Measurements from ENCODE around the gene CCNQ. TPM values are rescaled to one million over a fixed set of nuclear protein-coding genes. Genes with fewer than 3 reads are reported as not detected.

The CCNQ gene
- total RNA-seq, 1 donor = 29.3 TPM

DNA sequence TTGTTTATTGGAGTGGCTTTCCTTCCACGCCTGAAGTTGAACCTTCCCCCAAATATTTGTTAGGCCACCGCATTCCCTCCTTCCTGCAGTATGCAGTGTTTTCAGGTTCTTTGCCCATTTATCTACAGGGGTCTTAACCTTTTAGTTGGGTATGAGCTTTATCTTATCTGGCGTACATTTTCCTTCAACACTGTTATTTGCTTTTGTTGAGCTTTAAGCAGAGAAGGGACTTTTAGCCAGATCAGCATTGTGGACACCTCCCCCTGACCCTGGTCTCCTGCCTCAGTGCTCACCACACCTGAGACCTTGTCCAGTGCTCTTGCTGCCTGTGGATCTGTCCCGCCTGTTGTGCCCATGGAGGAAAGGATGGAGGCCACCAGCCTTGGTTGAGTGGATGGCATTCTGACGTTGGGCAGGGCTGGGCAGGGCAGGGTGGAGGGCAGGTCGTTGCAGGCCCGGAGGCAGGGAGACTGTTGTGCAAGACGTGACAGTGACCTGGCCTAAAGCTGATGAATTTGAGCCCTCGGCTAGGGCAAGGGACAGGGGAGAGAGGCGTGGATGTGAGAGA is 47.1 kb upstream of the CCNQ start:
- Histone ChIP-seq H3K79me2 (ENCODE audit: insufficient read depth, low read length) (no peaks in the 10 kb centered on the region), H3K36me3 (ENCODE audit: insufficient read depth, low read length) (no peaks in the 10 kb centered on the region), H3K4me1 (ENCODE audit: insufficient read depth, low read length) (no peaks in the 10 kb centered on the region), H3K4me3 (ENCODE audit: insufficient read depth, low read length) (no peak overlapping the region), H3K4me2 (ENCODE audit: insufficient read depth, low read length) (no peak overlapping the region), H2AFZ (ENCODE audit: low read length) (no peak overlapping the region), H3K27me3 (ENCODE audit: insufficient read depth, low read length) (peaks cover 35% of the 10 kb centered on the region), H4K20me1 (ENCODE audit: insufficient read depth, low read length) (no peaks in the 10 kb centered on the region), H3K27ac (ENCODE audit: low read depth, low read length) (no peak overlapping the region), H3K9me3 (ENCODE audit: low read depth, low read length) (no peaks in the 10 kb centered on the region)
- peak; percentile 57 for DNase-seq (ENCODE audit: insufficient read length, low spot score, missing footprints)
- TF ChIP-seq, protein P1, sequence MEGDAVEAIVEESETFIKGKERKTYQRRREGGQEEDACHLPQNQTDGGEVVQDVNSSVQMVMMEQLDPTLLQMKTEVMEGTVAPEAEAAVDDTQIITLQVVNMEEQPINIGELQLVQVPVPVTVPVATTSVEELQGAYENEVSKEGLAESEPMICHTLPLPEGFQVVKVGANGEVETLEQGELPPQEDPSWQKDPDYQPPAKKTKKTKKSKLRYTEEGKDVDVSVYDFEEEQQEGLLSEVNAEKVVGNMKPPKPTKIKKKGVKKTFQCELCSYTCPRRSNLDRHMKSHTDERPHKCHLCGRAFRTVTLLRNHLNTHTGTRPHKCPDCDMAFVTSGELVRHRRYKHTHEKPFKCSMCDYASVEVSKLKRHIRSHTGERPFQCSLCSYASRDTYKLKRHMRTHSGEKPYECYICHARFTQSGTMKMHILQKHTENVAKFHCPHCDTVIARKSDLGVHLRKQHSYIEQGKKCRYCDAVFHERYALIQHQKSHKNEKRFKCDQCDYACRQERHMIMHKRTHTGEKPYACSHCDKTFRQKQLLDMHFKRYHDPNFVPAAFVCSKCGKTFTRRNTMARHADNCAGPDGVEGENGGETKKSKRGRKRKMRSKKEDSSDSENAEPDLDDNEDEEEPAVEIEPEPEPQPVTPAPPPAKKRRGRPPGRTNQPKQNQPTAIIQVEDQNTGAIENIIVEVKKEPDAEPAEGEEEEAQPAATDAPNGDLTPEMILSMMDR (IDR thresholded peaks at IDR 0.05; ENCODE audit: extremely low read depth, low read depth, low read length) = no peak

DNA sequence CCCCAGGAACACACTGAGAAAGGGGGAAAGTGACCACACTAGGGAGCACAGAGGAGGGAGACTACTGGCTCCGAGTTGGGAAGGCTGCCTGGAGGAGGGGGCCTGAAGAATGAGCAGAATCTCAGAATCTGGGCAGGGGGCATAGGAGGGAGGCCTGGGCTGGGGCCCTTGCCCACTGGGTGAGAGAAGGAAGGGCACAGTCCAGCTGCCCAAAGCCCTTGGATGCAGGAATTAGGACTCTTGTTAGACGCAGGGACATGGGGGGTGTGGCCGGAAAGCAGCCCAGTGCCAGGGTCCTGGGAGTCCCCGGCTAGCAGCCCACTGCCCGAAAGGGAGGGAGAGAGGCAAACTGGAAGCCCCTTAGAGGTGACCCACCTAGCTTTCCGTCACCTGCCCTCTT is 46.2 kb upstream of the CCNQ start:
- no peak overlapping the region for H3K27ac ChIP-seq (ENCODE audit: low read depth, low read length)
- TF ChIP-seq, protein P1 (IDR thresholded peaks at IDR 0.05; ENCODE audit: extremely low read depth, low read depth, low read length) = no peak
- H3K27me3 ChIP-seq (ENCODE audit: insufficient read depth, low read length) = peaks cover 38% of the 10 kb centered on the region

DNA sequence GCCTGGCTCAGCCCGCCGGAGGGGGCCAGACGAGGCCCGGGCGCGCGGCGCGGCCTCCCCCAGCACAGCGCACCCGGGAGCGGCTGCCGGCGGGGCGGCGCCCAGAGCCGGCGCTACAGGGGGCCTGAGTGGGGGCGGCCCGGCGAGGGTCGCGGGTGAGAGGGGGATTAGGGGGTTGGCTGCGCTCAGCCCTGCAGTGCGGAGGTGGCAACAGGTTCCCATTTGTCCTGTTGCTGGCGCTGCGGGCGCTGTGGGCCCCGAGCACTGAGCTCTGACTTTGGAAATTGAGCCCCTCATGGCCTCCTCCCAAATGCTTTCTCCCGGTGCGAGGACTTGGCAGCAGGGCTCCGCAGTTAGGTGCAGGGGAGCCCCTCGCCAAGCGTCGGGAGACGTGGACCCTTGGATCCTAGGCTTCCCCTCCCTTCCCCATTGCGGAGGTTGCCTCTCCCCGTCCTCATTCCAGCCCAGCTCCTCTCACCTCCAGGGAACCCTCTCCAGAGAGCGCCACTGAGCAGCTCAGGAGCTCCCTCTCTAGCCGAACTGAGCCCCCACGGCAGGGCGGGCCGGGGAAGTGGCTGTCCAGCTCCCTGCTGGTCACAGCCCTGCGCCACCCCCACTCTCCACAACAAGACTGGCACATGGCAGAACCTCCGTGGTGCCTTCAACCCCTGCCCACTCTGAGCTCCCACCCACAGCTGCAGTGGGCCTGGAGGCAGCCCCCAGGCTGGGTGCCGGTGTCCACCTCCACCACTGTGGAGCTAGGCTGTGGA is 45.6 kb upstream of the CCNQ start:
- Histone ChIP-seq H3K4me2 (ENCODE audit: insufficient read depth, low read length) (no peak overlapping the region), H4K20me1 (ENCODE audit: insufficient read depth, low read length) (no peaks in the 10 kb centered on the region)
- TF ChIP-seq, protein P1 (IDR thresholded peaks at IDR 0.05; ENCODE audit: extremely low read depth, low read depth, low read length) = no peak

More for the DNA sequence above, 46.2 kb upstream of the CCNQ start:
- no peaks in the 10 kb centered on the region for H4K20me1 ChIP-seq (ENCODE audit: insufficient read depth, low read length)
- no peaks in the 10 kb centered on the region for H3K9me3 ChIP-seq (ENCODE audit: low read depth, low read length)
- H3K4me2 ChIP-seq (ENCODE audit: insufficient read depth, low read length) = no peak overlapping the region
- peak; percentile 88 for DNase-seq (ENCODE audit: insufficient read length, low spot score, missing footprints)
- H3K4me1 ChIP-seq (ENCODE audit: insufficient read depth, low read length) = no peaks in the 10 kb centered on the region
- H2AFZ ChIP-seq (ENCODE audit: low read length) = no peak overlapping the region
- H3K4me3 ChIP-seq (ENCODE audit: insufficient read depth, low read length) = no peak overlapping the region
- H3K79me2 ChIP-seq (ENCODE audit: insufficient read depth, low read length) = no peaks in the 10 kb centered on the region
- no peaks in the 10 kb centered on the region for H3K36me3 ChIP-seq (ENCODE audit: insufficient read depth, low read length)

More for the DNA sequence above, 45.6 kb upstream of the CCNQ start:
- no peak overlapping the region for H3K27ac ChIP-seq (ENCODE audit: low read depth, low read length)
- H3K36me3 ChIP-seq (ENCODE audit: insufficient read depth, low read length) = no peaks in the 10 kb centered on the region
- no peaks in the 10 kb centered on the region for H3K9me3 ChIP-seq (ENCODE audit: low read depth, low read length)
- H3K4me1 ChIP-seq (ENCODE audit: insufficient read depth, low read length) = no peaks in the 10 kb centered on the region
- H3K27me3 ChIP-seq (ENCODE audit: insufficient read depth, low read length) = peaks cover 38% of the 10 kb centered on the region
- no peak overlapping the region for H2AFZ ChIP-seq (ENCODE audit: low read length)
- H3K79me2 ChIP-seq (ENCODE audit: insufficient read depth, low read length) = no peaks in the 10 kb centered on the region
- peak; percentile 89 for DNase-seq (ENCODE audit: insufficient read length, low spot score, missing footprints)
- H3K4me3 ChIP-seq (ENCODE audit: insufficient read depth, low read length) = no peak overlapping the region
